PC-3 (cell line): ENCODE results near the gene MYL12B. TPM values are rescaled to one million over a fixed set of nuclear protein-coding genes. Genes with fewer than 3 reads are reported as not detected.

Source experiments
- ATAC-seq: fragments of 200-7000 bp; cut with Tn5 transposase; 2 replicates; pipeline ENCODE4 v1.9.1; 2020; ENCODE audit warnings: mild to moderate bottlenecking, moderate library complexity
- BruUV-seq: library from RNA; stranded (reverse); fragments of 400-500 nt; replicated peaks from 2 replicates; lab custom pipeline; 2021; lab: Mats Ljungman, UMichigan
- CTCF ChIA-PET: fragments of 300-600 bp; sonication (Branson Sonifier 250); formaldehyde crosslinking; loops from one replicate; lab custom pipeline; 2022; ENCODE audit warnings: antibody characterized with exemption; lab: Charles Lee
- POLR2A ChIA-PET: fragments of 300-600 bp; sonication (Branson Sonifier 250); formaldehyde crosslinking; loops from one replicate; lab custom pipeline; 2022; ENCODE audit warnings: antibody characterized with exemption; ENCODE audit not compliant: unreplicated experiment; lab: Charles Lee
- DNase-seq: peaks from one replicate; pipeline ENCODE4 v3.0.0-alpha.2; 2015
- H2AFZ ChIP-seq: fragments of 300-600 bp; sonication (generic); 2 replicates; pipeline ENCODE4 v1.6.0; 2016; ENCODE audit warnings: antibody characterized with exemption, low read length
- H3F3A ChIP-seq: fragments of 300-600 bp; sonication (generic); one replicate; pipeline ENCODE4 v1.6.0; 2017; ENCODE audit warnings: antibody characterized with exemption, low read length, control low read depth, mild to moderate bottlenecking; ENCODE audit not compliant: unreplicated experiment
- H3K27ac ChIP-seq: fragments of 300-600 bp; sonication (generic); 2 replicates; pipeline ENCODE4 v1.5.1; 2016; ENCODE audit warnings: mild to moderate bottlenecking, low read length
- H3K27me3 ChIP-seq: fragments of 300-600 bp; sonication (generic); 2 replicates; pipeline ENCODE4 v1.6.1; 2016; ENCODE audit warnings: low read length, mixed read lengths
- H3K36me3 ChIP-seq: fragments of 300-600 bp; sonication (generic); 2 replicates; pipeline ENCODE4 v1.6.1; 2016; ENCODE audit warnings: low read depth, mixed run types, low read length, mixed read lengths
- H3K4me1 ChIP-seq: fragments of 300-600 bp; sonication (generic); 2 replicates; pipeline ENCODE4 v1.5.1; 2016; ENCODE audit warnings: low read length; ENCODE audit not compliant: insufficient read depth
- H3K4me2 ChIP-seq: fragments of 300-600 bp; sonication (generic); 2 replicates; pipeline ENCODE4 v1.6.0; 2016; ENCODE audit warnings: low read length
- H3K4me3 ChIP-seq: fragments of 300-600 bp; sonication (generic); 2 replicates; pipeline ENCODE4 v1.5.1; 2016; ENCODE audit warnings: mild to moderate bottlenecking, low read length, mixed read lengths
- H3K79me2 ChIP-seq: fragments of 300-600 bp; sonication (generic); 2 replicates; pipeline ENCODE4 v1.6.1; 2017; ENCODE audit warnings: low read length, mixed read lengths
- H3K9ac ChIP-seq: fragments of 300-600 bp; sonication (generic); 2 replicates; pipeline ENCODE4 v1.6.0; 2016; ENCODE audit warnings: mild to moderate bottlenecking, low read length
- H3K9me2 ChIP-seq: fragments of 300-600 bp; sonication (generic); replicated peaks from 2 replicates; pipeline ENCODE4 v1.6.1; 2016; ENCODE audit warnings: mixed run types, low read length, mixed read lengths
- H3K9me3 ChIP-seq: fragments of 300-600 bp; sonication (generic); 2 replicates; pipeline ENCODE4 v1.6.1; 2016; ENCODE audit warnings: low read length, mixed read lengths
- H4K20me1 ChIP-seq: fragments of 300-600 bp; sonication (generic); 2 replicates; pipeline ENCODE4 v1.6.1; 2016; ENCODE audit warnings: low read length, mixed read lengths
- EZH2 ChIP-seq: fragments of 300-600 bp; sonication (generic); IDR thresholded peaks from one replicate; pipeline ENCODE4 v1.6.1; 2017; ENCODE audit warnings: antibody characterized with exemption, mild to moderate bottlenecking, low read length; ENCODE audit not compliant: unreplicated experiment
- EZH2phosphoT487 ChIP-seq: fragments of 300-600 bp; sonication (generic); IDR thresholded peaks from 2 replicates; pipeline ENCODE4 v1.6.1; 2018; ENCODE audit warnings: mild to moderate bottlenecking, antibody characterized with exemption, low read length, borderline replicate concordance
- intact Hi-C: fragments of 100-400 bp; cut with micrococcal nuclease; formaldehyde crosslinking; loops from 2 replicates; pipeline ENCODE4 v1.9.0; 2023
- total RNA-seq: library from RNA; depleted of rRNA; stranded (reverse); fragments of >200 nt; gene quantifications from 2 replicates; pipeline ENCODE4 v1.2.3, GENCODE V29; 2014
- TF ChIP-seq, protein P1 (sequence below): fragments of 300-600 bp; sonication (generic); conservative IDR thresholded peaks from 2 replicates; pipeline ENCODE4 v1.5.1; 2017; ENCODE audit warnings: antibody characterized with exemption, low read depth, mild to moderate bottlenecking, low read length

MYL12B gene
- total RNA-seq, 1 experiment from 2014 or later = 308 TPM

DNA sequence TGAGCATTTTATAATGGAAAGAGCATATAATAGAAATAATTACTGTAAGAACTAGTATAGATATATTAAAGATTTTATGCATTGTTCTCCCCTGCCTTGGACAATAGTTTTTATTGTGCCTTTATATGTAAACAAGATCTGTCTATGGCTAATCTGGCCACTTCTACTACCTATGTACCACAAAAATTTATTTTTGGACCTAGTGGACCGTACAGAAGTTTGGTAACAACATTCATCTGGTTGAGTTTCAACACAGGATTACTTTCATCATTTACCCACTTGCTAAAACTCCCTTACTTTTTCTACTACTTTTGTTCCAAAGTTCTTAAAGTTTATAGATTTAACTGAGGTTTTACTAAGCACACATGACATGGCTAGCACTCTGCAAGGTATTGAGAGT lies 28.9 kb upstream of the MYL12B start:
- CTCF ChIA-PET = no interaction called here
- TF ChIP-seq EZH2phosphoT487 (no peak), EZH2 (no peak)
- TF ChIP-seq, protein P1, sequence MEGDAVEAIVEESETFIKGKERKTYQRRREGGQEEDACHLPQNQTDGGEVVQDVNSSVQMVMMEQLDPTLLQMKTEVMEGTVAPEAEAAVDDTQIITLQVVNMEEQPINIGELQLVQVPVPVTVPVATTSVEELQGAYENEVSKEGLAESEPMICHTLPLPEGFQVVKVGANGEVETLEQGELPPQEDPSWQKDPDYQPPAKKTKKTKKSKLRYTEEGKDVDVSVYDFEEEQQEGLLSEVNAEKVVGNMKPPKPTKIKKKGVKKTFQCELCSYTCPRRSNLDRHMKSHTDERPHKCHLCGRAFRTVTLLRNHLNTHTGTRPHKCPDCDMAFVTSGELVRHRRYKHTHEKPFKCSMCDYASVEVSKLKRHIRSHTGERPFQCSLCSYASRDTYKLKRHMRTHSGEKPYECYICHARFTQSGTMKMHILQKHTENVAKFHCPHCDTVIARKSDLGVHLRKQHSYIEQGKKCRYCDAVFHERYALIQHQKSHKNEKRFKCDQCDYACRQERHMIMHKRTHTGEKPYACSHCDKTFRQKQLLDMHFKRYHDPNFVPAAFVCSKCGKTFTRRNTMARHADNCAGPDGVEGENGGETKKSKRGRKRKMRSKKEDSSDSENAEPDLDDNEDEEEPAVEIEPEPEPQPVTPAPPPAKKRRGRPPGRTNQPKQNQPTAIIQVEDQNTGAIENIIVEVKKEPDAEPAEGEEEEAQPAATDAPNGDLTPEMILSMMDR = no peak

GRCh38 chr18:3233433-3234168 lies 28.3 kb upstream of the MYL12B start:
- POLR2A ChIA-PET = no interaction called here
- no TSS peak for BruUV-seq
- no peak overlapping the region for H3K9ac ChIP-seq
- no peaks in the 10 kb centered on the region for H3K9me2 ChIP-seq
- no peak for DNase-seq
- no peaks in the 10 kb centered on the region for H3K79me2 ChIP-seq
- no peaks in the 10 kb centered on the region for H3K36me3 ChIP-seq
- intact Hi-C loops = no loop called here
- peaks cover 13% of the 10 kb centered on the region for H3K4me1 ChIP-seq
- ATAC-seq = no peak
- H2AFZ ChIP-seq = no peak overlapping the region
- no peaks in the 10 kb centered on the region for H3K27me3 ChIP-seq
- H4K20me1 ChIP-seq = no peaks in the 10 kb centered on the region
- no peak overlapping the region for H3K27ac ChIP-seq
- CTCF ChIA-PET = no interaction called here
- no peak overlapping the region for H3K4me2 ChIP-seq
- H3K4me3 ChIP-seq = no peak overlapping the region
- TF ChIP-seq, protein P1 = no peak
- TF ChIP-seq EZH2phosphoT487 (no peak), EZH2 (no peak)
- no peaks in the 10 kb centered on the region for H3F3A ChIP-seq
- H3K9me3 ChIP-seq = no peaks in the 10 kb centered on the region

More for the DNA sequence above, 28.9 kb upstream of the MYL12B start:
- no TSS peak for BruUV-seq
- Histone ChIP-seq H3K4me1 (peaks cover 13% of the 10 kb centered on the region), H3K4me2 (no peak overlapping the region), H2AFZ (no peak overlapping the region), H4K20me1 (no peaks in the 10 kb centered on the region), H3K4me3 (no peak overlapping the region), H3K36me3 (no peaks in the 10 kb centered on the region), H3K9ac (no peak overlapping the region), H3K79me2 (no peaks in the 10 kb centered on the region), H3K9me2 (no peaks in the 10 kb centered on the region), H3F3A (no peaks in the 10 kb centered on the region), H3K27me3 (no peaks in the 10 kb centered on the region), H3K9me3 (no peaks in the 10 kb centered on the region), H3K27ac (no peak overlapping the region)
- POLR2A ChIA-PET = no interaction called here
- intact Hi-C loops = no loop called here
- DNase-seq = no peak
- ATAC-seq = no peak

DNA sequence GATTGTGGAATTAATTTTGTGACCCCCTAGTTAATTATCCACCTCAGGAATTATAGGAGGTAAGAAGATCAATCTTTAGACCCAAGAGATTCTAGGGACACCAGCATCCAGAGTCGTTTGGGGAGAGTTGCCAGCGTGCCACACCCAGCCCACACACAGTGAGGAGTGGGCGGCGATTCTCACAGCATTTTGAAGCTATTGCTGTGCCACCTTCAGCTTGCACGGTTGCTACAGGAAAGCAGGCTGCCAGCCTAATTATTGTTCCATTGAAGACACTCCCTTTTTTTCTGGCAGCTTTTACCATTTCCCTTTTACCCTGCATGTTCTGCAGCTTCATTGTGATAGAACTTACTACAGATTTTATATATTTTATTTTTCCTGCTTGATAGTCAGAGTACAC lies 27.5 kb upstream of the MYL12B start:
- no peak for DNase-seq

More for the DNA sequence above, 27.5 kb upstream of the MYL12B start:
- no TSS peak for BruUV-seq
- Histone ChIP-seq H3K4me2 (no peak overlapping the region), H3K9ac (no peak overlapping the region), H4K20me1 (no peaks in the 10 kb centered on the region), H3K27me3 (no peaks in the 10 kb centered on the region), H3F3A (no peaks in the 10 kb centered on the region), H2AFZ (no peak overlapping the region), H3K9me2 (no peaks in the 10 kb centered on the region), H3K36me3 (no peaks in the 10 kb centered on the region), H3K4me1 (peaks cover 13% of the 10 kb centered on the region), H3K9me3 (no peaks in the 10 kb centered on the region), H3K27ac (no peak overlapping the region), H3K4me3 (no peak overlapping the region), H3K79me2 (no peaks in the 10 kb centered on the region)
- ATAC-seq = no peak
- TF ChIP-seq EZH2phosphoT487 (no peak), EZH2 (no peak)
- TF ChIP-seq, protein P1 = no peak
- CTCF ChIA-PET = interaction anchor here (0.7 kb wide), 1 partner anchor 103 kb away, joined by 3 read pairs; no protein-coding TSS in a partner anchor
- intact Hi-C loops = no loop called here
- POLR2A ChIA-PET = no interaction called here
